Large intestine (tissue), 3 donors: ENCODE data around the gene CUX1. TPM values are rescaled to one million over a fixed set of nuclear protein-coding genes. Genes with fewer than 3 reads are reported as not detected.
"Not testable (repeated sequence)": the region's sequence is repeated elsewhere in the genome, so short reads cannot be mapped to it uniquely, and the experiment has no call there.

Experiments used
- DNase-seq, 2 donors: peaks; one replicate each; pipeline versions ENCODE4 v3.0.0 to v3.0.0-alpha.2; 2013
- H3K27ac ChIP-seq: one replicate; pipeline ENCODE4 v1.5.1; 2013; ENCODE audit warnings: low read length
- H3K27me3 ChIP-seq: 2 replicates; pipeline ENCODE4 v1.6.1; 2013; ENCODE audit warnings: low read length; ENCODE audit not compliant: control insufficient read depth, insufficient read depth
- H3K36me3 ChIP-seq: 2 replicates; pipeline ENCODE4 v1.6.1; 2013; ENCODE audit warnings: low read length; ENCODE audit not compliant: control insufficient read depth, insufficient read depth
- H3K4me1 ChIP-seq: one replicate; pipeline ENCODE4 v1.6.1; 2013; ENCODE audit warnings: low read length; ENCODE audit not compliant: control insufficient read depth, insufficient read depth
- H3K4me3 ChIP-seq: one replicate; pipeline ENCODE4 v1.5.1; 2013; ENCODE audit warnings: low read length
- H3K9me3 ChIP-seq: one replicate; pipeline ENCODE4 v1.6.1; 2013; ENCODE audit warnings: mild to moderate bottlenecking, low read depth, low read length, moderate library complexity; ENCODE audit not compliant: control insufficient read depth
- WGBS: methylation state at CpG from one replicate; pipeline ENCODE4 v1.1.5; 2013; ENCODE audit warnings: low lambda C conversion rate; ENCODE audit not compliant: insufficient coverage; 5-methylcytosine and 5-hydroxymethylcytosine counted together
- polyA plus RNA-seq: library from polyadenylated mRNA; unstranded; fragments of 120-200 nt; gene quantifications from one replicate; pipeline ENCODE4 v1.2.1, GENCODE V29; 2013

CUX1 gene
- polyA plus RNA-seq, 1 donor, result 72.9 TPM

- 100% methylated on average over 1 of the region's 18 CpGs for WGBS
- peaks cover 29% of the 10 kb centered on the region for H3K4me1 ChIP-seq
- peak; percentile 78 to 84 for DNase-seq
Measured at GRCh38 chr7:101882595-101883564, 65.5 kb downstream of the CUX1 start.

GRCh38 chr7:101884671-101885596 is 67.5 kb downstream of the CUX1 start:
- no peaks in the 10 kb centered on the region for H3K9me3 ChIP-seq
- no peak for DNase-seq
- H3K4me3 ChIP-seq, result no peak overlapping the region
- H3K36me3 ChIP-seq, result no peaks in the 10 kb centered on the region
- H3K27ac ChIP-seq, result no peak overlapping the region
- peaks cover 29% of the 10 kb centered on the region for H3K4me1 ChIP-seq
- 14% methylated on average over 2 of the region's 13 CpGs for WGBS
- H3K27me3 ChIP-seq, result no peaks in the 10 kb centered on the region

More at GRCh38 chr7:101882595-101883564, 65.5 kb downstream of the CUX1 start:
- H3K27me3 ChIP-seq, result no peaks in the 10 kb centered on the region
- peak overlapping the region; percentile 51 for H3K27ac ChIP-seq
- no peaks in the 10 kb centered on the region for H3K9me3 ChIP-seq
- no peak overlapping the region for H3K4me3 ChIP-seq
- H3K36me3 ChIP-seq, result no peaks in the 10 kb centered on the region

DNA sequence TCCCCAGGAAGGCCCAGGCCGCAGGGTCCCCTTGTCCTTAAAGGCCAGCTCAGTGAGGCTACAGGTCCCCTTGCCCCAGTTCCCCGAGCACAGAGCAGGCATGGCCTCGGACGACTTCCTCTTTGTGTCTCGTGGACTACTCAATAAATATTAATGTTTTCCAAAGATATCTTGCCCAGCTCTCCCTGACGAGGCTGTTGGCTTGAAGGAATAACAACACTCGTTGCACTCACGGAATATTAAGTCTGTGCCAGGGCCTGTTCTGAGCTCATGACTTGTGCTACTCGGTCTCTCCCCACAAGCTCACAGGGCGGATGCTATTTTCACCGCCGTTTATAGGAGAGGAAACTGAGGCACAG is 68.2 kb downstream of the CUX1 start:
- DNase-seq, result no peak
- Histone ChIP-seq H3K4me3 (no peak overlapping the region), H3K36me3 (no peaks in the 10 kb centered on the region), H3K27ac (no peak overlapping the region), H3K27me3 (no peaks in the 10 kb centered on the region), H3K9me3 (no peaks in the 10 kb centered on the region), H3K4me1 (peaks cover 23% of the 10 kb centered on the region)
- no CpG with 5 or more reads among the region's 12 CpGs for WGBS

DNA sequence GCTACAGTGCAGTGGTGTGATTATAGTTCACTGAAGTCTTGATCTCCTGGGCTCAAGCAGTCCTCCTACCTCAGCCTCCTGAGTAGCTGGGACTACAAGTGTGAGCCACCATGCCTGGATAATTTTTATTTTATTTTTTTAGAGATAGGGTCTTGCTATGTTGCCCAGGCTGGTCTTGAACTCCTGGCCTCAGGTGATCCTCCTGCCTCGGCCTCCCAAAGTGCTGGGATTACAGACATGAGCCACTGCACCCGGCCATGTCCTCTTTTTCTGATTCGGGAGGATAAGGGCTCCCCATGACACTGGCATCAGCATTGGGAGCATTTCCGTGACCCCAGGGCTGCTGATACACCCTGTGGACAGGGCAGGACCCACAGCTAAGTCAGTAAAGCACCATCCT is 69.9 kb downstream of the CUX1 start:
- not testable (repeated sequence) for H3K4me3 ChIP-seq, H3K27ac ChIP-seq, H3K36me3 ChIP-seq, H3K9me3 ChIP-seq, DNase-seq, H3K4me1 ChIP-seq, H3K27me3 ChIP-seq
- no CpG with 5 or more reads among the region's 4 CpGs for WGBS

DNA sequence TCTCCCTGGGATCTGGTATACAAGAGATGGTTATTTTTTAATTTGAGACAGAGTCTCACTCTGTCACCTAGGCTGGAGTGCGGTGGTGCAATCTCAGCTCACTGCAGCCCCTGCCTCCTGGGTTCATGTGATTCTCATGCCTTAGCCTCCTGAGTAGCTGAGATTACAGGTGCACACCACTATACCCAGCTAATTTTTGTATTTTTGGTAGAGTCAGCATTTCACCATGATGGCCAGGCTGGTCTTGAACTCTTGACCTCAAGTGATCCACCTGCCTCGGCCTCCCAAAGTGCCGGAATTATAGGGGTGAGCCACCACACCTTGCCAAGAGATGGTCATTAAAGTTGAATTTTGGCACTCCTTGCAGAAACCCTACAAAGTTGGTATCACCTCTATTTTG is 71.1 kb downstream of the CUX1 start:
- H3K36me3 ChIP-seq, H3K27me3 ChIP-seq, H3K4me1 ChIP-seq: not testable (repeated sequence)

DNA sequence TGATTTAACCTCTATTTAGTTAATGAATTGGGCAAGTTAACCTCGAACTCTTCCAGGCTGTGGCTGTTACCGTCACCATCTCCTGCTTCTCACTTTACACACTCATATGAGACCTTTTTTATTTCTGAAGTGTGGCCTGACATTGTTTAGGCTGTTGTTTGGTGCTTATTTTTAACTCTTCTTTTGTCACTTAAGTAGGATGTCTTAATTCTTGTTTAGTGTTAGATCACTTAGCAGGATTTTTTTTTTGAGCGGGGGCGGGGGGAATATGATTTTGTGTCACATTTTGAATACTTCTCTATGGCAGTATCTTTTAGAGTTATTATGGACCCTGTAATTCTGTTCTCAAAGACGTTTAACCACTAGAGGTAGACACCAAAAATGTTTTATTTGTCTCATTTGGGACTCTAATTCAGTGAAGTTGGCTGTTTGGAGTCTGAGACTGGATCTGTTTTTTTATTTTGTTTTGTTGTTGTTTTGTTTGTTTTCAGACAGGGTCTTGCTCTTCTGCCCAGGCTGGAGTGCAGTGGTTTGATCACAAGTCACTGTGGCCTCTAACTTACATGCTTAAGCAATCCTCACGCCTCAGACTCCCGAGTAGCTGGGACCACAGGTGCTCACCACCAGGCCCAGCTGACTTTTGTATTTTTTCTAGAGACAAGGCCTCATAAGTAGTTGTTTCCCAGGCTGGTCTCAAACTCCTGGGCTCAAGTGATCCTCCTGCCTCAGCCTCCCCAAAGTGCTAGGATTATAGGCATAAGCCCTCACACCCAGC is 73.5 kb downstream of the CUX1 start:
- no peaks in the 10 kb centered on the region for H3K36me3 ChIP-seq
- no peaks in the 10 kb centered on the region for H3K9me3 ChIP-seq
- H3K27me3 ChIP-seq, result no peaks in the 10 kb centered on the region
- H3K4me1 ChIP-seq, result no peaks in the 10 kb centered on the region
- 100% methylated on average over 2 of the region's 7 CpGs for WGBS
- no peak for DNase-seq
- no peak overlapping the region for H3K4me3 ChIP-seq
- H3K27ac ChIP-seq, result no peak overlapping the region

More for the DNA sequence above, 71.1 kb downstream of the CUX1 start:
- WGBS, result no CpG with 5 or more reads among the region's 3 CpGs
- not testable (repeated sequence) for H3K27ac ChIP-seq, H3K4me3 ChIP-seq, H3K9me3 ChIP-seq, DNase-seq

- Histone ChIP-seq H3K9me3 (no peaks in the 10 kb centered on the region), H3K4me3 (no peak overlapping the region), H3K27ac (no peak overlapping the region), H3K36me3 (no peaks in the 10 kb centered on the region), H3K4me1 (no peaks in the 10 kb centered on the region), H3K27me3 (no peaks in the 10 kb centered on the region)
- DNase-seq, result no peak
- 79% methylated on average over 4 of the region's 11 CpGs for WGBS
Measured at GRCh38 chr7:101891936-101892640, 74.7 kb downstream of the CUX1 start.

DNA sequence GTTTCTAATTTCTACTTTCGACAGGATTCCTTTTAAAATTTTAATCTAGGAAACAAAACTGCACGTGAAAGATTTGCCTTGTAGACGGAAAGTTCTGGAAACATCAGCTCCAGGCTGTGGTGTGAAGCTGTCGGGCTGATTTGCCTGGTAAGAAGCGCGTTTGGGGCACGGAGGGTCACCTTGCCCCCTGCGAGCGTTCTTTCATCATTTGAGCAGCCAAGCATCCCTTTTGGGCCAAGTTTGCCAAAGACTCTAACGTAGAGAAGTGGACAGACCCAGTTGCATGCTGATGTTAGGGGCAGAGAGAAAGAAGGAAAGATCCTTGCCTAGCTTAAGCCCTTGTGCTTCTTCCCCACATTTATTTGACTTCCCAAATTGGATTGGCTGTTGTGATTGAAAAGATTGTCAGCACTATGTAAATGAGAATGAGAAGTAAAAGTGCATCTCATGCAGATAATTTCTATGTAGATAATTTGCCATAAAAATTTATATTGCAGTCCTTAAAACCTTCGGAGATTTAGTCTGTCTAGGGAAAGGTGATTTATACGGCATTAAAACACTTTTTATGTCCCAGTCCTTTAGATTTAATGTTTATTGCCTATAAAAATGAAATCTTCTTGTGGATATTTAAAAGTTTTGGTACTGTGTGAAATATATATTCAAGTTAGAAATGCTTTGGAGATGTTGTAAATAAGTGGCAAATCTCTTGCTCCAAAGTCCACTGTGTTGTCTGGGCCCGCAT is 76.1 kb downstream of the CUX1 start:
- H3K4me3 ChIP-seq, result no peak overlapping the region
- H3K27me3 ChIP-seq, result no peaks in the 10 kb centered on the region
- H3K36me3 ChIP-seq, result no peaks in the 10 kb centered on the region
- H3K4me1 ChIP-seq, result no peaks in the 10 kb centered on the region
- WGBS, result 76% methylated on average over 5 of the region's 13 CpGs
- no peaks in the 10 kb centered on the region for H3K9me3 ChIP-seq
- DNase-seq, result no peak
- H3K27ac ChIP-seq, result no peak overlapping the region

- H3K27ac ChIP-seq, result no peak overlapping the region
- no peaks in the 10 kb centered on the region for H3K9me3 ChIP-seq
- no peak for DNase-seq
- no peak overlapping the region for H3K4me3 ChIP-seq
- peaks cover 2% of the 10 kb centered on the region for H3K36me3 ChIP-seq
- no peaks in the 10 kb centered on the region for H3K27me3 ChIP-seq
- no peaks in the 10 kb centered on the region for H3K4me1 ChIP-seq
- no CpG with 5 or more reads among the region's 9 CpGs for WGBS
Measured at GRCh38 chr7:101896316-101896715, 78.9 kb downstream of the CUX1 start.
